ENCODE measurements around the gene TUNAR.

The TUNAR gene

GRCh38 chr14:95872777-95873176 is 3.9 kb upstream of the TUNAR start:
- DNase-seq (ENCODE audit: low read depth in 2 of 2): no peak

- no peak for DNase-seq (ENCODE audit: low read depth in 2 of 2)
Observed at GRCh38 chr14:95875831-95876760, 536 bp upstream of the TUNAR start.

- no peak for DNase-seq (ENCODE audit: low read depth in 2 of 2)
Observed at GRCh38 chr14:95877633-95878032, 1.0 kb downstream of the TUNAR start.

- no peak for DNase-seq (ENCODE audit: low read depth in 2 of 2)
Observed at GRCh38 chr14:95884377-95884776, 7.7 kb downstream of the TUNAR start.

GRCh38 chr14:95885278-95885677 is 8.6 kb downstream of the TUNAR start:
- no peak for DNase-seq (ENCODE audit: low read depth in 2 of 2)

- DNase-seq (ENCODE audit: low read depth in 2 of 2): no peak
Observed at GRCh38 chr14:95885866-95886265, 9.2 kb downstream of the TUNAR start.

- no peak for DNase-seq (ENCODE audit: low read depth in 2 of 2)
Observed at GRCh38 chr14:95886366-95887056, 9.9 kb downstream of the TUNAR start.

GRCh38 chr14:95887351-95887750 is 10.7 kb downstream of the TUNAR start:
- DNase-seq (ENCODE audit: low read depth in 2 of 2): no peak

- DNase-seq (ENCODE audit: low read depth in 2 of 2): no peak
Observed at GRCh38 chr14:95889236-95889979, 12.8 kb downstream of the TUNAR start.

- DNase-seq (ENCODE audit: low read depth in 2 of 2): no peak
Observed at GRCh38 chr14:95891742-95892141, 15.1 kb downstream of the TUNAR start.

- no peak for DNase-seq (ENCODE audit: low read depth in 2 of 2)
Observed at GRCh38 chr14:95892142-95892541, 15.5 kb downstream of the TUNAR start.

- no peak for DNase-seq (ENCODE audit: low read depth in 2 of 2)
Observed at GRCh38 chr14:95895720-95896119, 19.1 kb downstream of the TUNAR start.

GRCh38 chr14:95896498-95897135 is 20.0 kb downstream of the TUNAR start:
- DNase-seq (ENCODE audit: low read depth in 2 of 2): no peak

GRCh38 chr14:95897280-95897679 is 20.6 kb downstream of the TUNAR start:
- DNase-seq (ENCODE audit: low read depth in 2 of 2): no peak

- DNase-seq (ENCODE audit: low read depth in 2 of 2): no peak
Observed at GRCh38 chr14:95901054-95901453, 24.4 kb downstream of the TUNAR start.

GRCh38 chr14:95902273-95902826 is 25.7 kb downstream of the TUNAR start:
- DNase-seq (ENCODE audit: low read depth in 2 of 2): no peak

- DNase-seq (ENCODE audit: low read depth in 2 of 2): no peak
Observed at GRCh38 chr14:95903165-95903564, 26.5 kb downstream of the TUNAR start.

GRCh38 chr14:95903616-95904107 is 27.0 kb downstream of the TUNAR start:
- no peak for DNase-seq (ENCODE audit: low read depth in 2 of 2)

GRCh38 chr14:95906591-95906990 is 30.0 kb downstream of the TUNAR start:
- no peak for DNase-seq (ENCODE audit: low read depth in 2 of 2)

- no peak for DNase-seq (ENCODE audit: low read depth in 2 of 2)
Observed at GRCh38 chr14:95910628-95911027, 34.0 kb downstream of the TUNAR start.

- DNase-seq (ENCODE audit: low read depth in 2 of 2): no peak
Observed at GRCh38 chr14:95911456-95911855, 34.8 kb downstream of the TUNAR start.

Measured in stimulated activated CD8-positive, alpha-beta memory T cell treated with anti-CD3 and anti-CD28 coated beads, Interleukin-2, amount 100 ng/mL, for 48 hours (primary cell).